ENCODE results near the gene MGAT4B.
"Not testable (repeated sequence)": the region's sequence is repeated elsewhere in the genome, so short reads cannot be mapped to it uniquely, and the experiment has no call there.

MGAT4B gene

GRCh38 chr5:179794171-179794570 lies 12.5 kb downstream of the MGAT4B start:
- no peak for DNase-seq

- DNase-seq = peak; percentile 53
These were observed 13.1 kb downstream of the MGAT4B start, which contains the start of gene LTC4S for GRCh38 chr5:179793468-179794139. LTC4S (plus strand) TSS chr5:179793986; CDS start chr5:179794081, 95 bp downstream.

- no peak for DNase-seq
These were observed 13.8 kb downstream of the MGAT4B start for GRCh38 chr5:179792612-179793467.

- DNase-seq = no peak
These were observed 14.6 kb downstream of the MGAT4B start for GRCh38 chr5:179791881-179792611.

GRCh38 chr5:179789278-179789677 lies 17.4 kb downstream of the MGAT4B start:
- not testable (repeated sequence) for DNase-seq

- no peak for DNase-seq
These were observed 18.3 kb downstream of the MGAT4B start for GRCh38 chr5:179788193-179788854.

- DNase-seq = no peak
These were observed 19.8 kb downstream of the MGAT4B start for GRCh38 chr5:179786861-179787260.

GRCh38 chr5:179783128-179783527 lies 23.5 kb downstream of the MGAT4B start:
- DNase-seq = no peak

GRCh38 chr5:179781846-179782245 lies 24.8 kb downstream of the MGAT4B start:
- no peak for DNase-seq

GRCh38 chr5:179780362-179780761 lies 26.3 kb downstream of the MGAT4B start:
- no peak for DNase-seq

GRCh38 chr5:179779826-179780225 lies 26.8 kb downstream of the MGAT4B start:
- DNase-seq = no peak

GRCh38 chr5:179778591-179778990 lies 28.1 kb downstream of the MGAT4B start:
- DNase-seq = no peak

- no peak for DNase-seq
These were observed 28.8 kb downstream of the MGAT4B start for GRCh38 chr5:179777909-179778308.

GRCh38 chr5:179777456-179777855 lies 29.2 kb downstream of the MGAT4B start:
- no peak for DNase-seq

- DNase-seq = no peak
These were observed 30.2 kb downstream of the MGAT4B start for GRCh38 chr5:179776411-179776938.

- DNase-seq = no peak
These were observed 32.2 kb downstream of the MGAT4B start for GRCh38 chr5:179774442-179774841.

- DNase-seq = no peak
These were observed 33.0 kb downstream of the MGAT4B start for GRCh38 chr5:179773686-179774040.

GRCh38 chr5:179772351-179772750 lies 34.3 kb downstream of the MGAT4B start:
- no peak for DNase-seq

GRCh38 chr5:179771311-179771895 lies 35.3 kb downstream of the MGAT4B start:
- no peak for DNase-seq

- DNase-seq = no peak
These were observed 36.9 kb downstream of the MGAT4B start for GRCh38 chr5:179769796-179770195.

- DNase-seq = no peak
These were observed 37.4 kb downstream of the MGAT4B start for GRCh38 chr5:179769271-179769670.

Data from activated CD4-positive, alpha-beta T cell treated with anti-CD3 and anti-CD28 coated beads, Interleukin-10, Interleukin-2, amounts not matched to agents 100 ng/mL and 50 ng/mL, durations not matched to agents 16 hours and 8 hours (primary cell).